IPS-NIHi11 (cell line): ENCODE results near the gene GAS6.
A peak's percentile ranks its signal among the peaks of the same experiment; 100 is the strongest.
"Not testable (repeated sequence)": the region's sequence is repeated elsewhere in the genome, so short reads cannot be mapped to it uniquely, and the experiment has no call there.

Experiments used
- DNase-seq: peaks from one replicate; pipeline ENCODE4 v3.0.0; 2012; ENCODE audit warnings: mixed read lengths, low spot score

The GAS6 gene

GRCh38 chr13:113789931-113790330 lies 73.9 kb downstream of the GAS6 start:
- DNase-seq: not testable (repeated sequence)

GRCh38 chr13:113789167-113789566 lies 74.7 kb downstream of the GAS6 start:
- no peak for DNase-seq

GRCh38 chr13:113788413-113789135 lies 75.3 kb downstream of the GAS6 start:
- no peak for DNase-seq

- no peak for DNase-seq
Observed at GRCh38 chr13:113787694-113788093, 76.2 kb downstream of the GAS6 start.

GRCh38 chr13:113786262-113786841 lies 77.5 kb downstream of the GAS6 start:
- no peak for DNase-seq

- DNase-seq: no peak
Observed at GRCh38 chr13:113785051-113786010, 78.5 kb downstream of the GAS6 start.

GRCh38 chr13:113784645-113785024 lies 79.2 kb downstream of the GAS6 start:
- DNase-seq: no peak

GRCh38 chr13:113783966-113784644 lies 79.8 kb downstream of the GAS6 start:
- DNase-seq: no peak

- no peak for DNase-seq
Observed at GRCh38 chr13:113783200-113783881, 80.5 kb downstream of the GAS6 start.

GRCh38 chr13:113782472-113782871 lies 81.4 kb downstream of the GAS6 start:
- no peak for DNase-seq

GRCh38 chr13:113781571-113781970 lies 82.3 kb downstream of the GAS6 start:
- no peak for DNase-seq

- peak; percentile 96 for DNase-seq
Observed at GRCh38 chr13:113777311-113778260, 86.3 kb downstream of the GAS6 start.

- DNase-seq: no peak
Observed at GRCh38 chr13:113776231-113777125, 87.4 kb downstream of the GAS6 start.

- DNase-seq: no peak
Observed at GRCh38 chr13:113775451-113776145, 88.3 kb downstream of the GAS6 start.

GRCh38 chr13:113774177-113775107 lies 89.4 kb downstream of the GAS6 start:
- no peak for DNase-seq

GRCh38 chr13:113771709-113772331 lies 92.1 kb downstream of the GAS6 start:
- no peak for DNase-seq

GRCh38 chr13:113770937-113771336 lies 92.9 kb downstream of the GAS6 start:
- DNase-seq: no peak
